GM06990 (cell line): ENCODE data around the gene PDGFC.

Experiments used
- DNase-seq: peaks from one replicate; pipeline ENCODE4 v3.0.0-alpha.2; 2011; ENCODE audit not compliant: insufficient read length; ENCODE audit errors: extremely low read depth
- H3K27me3 ChIP-seq: replicated peaks from 2 replicates; pipeline ENCODE4 v1.6.0; 2011; ENCODE audit warnings: low read length; ENCODE audit not compliant: control insufficient read depth, insufficient read depth
- H3K36me3 ChIP-seq: 2 replicates; pipeline ENCODE4 v1.5.1; 2011; ENCODE audit warnings: low read length; ENCODE audit not compliant: control insufficient read depth, insufficient read depth
- H3K4me3 ChIP-seq: replicated peaks from 2 replicates; pipeline ENCODE4 v1.5.1; 2011; ENCODE audit warnings: low read depth, mild to moderate bottlenecking, control low read depth, low read length
- TF ChIP-seq, protein P1 (sequence below): IDR thresholded peaks from 2 replicates; pipeline ENCODE4 v1.5.1; 2011; ENCODE audit warnings: low read length, control low read depth, mild to moderate bottlenecking, inconsistent platforms; ENCODE audit not compliant: insufficient read depth, poor library complexity, severe bottlenecking

PDGFC gene

DNA sequence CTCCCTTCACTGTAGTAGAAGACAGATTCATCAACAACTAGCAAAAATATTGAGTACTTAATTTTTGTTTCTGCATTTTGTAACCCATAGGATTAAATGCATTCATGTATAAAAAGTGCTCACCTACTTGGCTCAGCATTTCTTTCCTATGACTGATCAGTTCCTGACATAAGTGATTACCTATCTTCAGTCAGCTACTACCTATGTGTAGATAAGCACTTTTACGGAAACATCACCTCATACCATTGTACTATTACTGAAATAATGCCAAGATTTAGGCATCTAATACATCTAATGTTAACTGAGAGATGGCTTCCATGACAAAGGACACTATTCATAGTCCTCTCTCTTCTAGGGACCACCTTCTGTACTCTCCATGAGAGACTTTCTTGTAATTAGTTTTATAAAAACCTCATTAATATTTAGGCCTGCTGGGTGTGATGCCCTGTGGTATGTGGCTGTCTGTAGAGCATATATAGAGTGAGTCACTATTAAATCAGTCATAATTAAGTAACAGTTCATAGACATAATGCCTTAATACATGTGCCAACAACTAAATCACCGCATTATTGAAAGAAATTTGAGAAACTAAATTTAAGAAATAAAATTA lies 147.0 kb downstream of the PDGFC start:
- TF ChIP-seq, protein P1, sequence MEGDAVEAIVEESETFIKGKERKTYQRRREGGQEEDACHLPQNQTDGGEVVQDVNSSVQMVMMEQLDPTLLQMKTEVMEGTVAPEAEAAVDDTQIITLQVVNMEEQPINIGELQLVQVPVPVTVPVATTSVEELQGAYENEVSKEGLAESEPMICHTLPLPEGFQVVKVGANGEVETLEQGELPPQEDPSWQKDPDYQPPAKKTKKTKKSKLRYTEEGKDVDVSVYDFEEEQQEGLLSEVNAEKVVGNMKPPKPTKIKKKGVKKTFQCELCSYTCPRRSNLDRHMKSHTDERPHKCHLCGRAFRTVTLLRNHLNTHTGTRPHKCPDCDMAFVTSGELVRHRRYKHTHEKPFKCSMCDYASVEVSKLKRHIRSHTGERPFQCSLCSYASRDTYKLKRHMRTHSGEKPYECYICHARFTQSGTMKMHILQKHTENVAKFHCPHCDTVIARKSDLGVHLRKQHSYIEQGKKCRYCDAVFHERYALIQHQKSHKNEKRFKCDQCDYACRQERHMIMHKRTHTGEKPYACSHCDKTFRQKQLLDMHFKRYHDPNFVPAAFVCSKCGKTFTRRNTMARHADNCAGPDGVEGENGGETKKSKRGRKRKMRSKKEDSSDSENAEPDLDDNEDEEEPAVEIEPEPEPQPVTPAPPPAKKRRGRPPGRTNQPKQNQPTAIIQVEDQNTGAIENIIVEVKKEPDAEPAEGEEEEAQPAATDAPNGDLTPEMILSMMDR = no peak
- Histone ChIP-seq H3K27me3 (no peaks in the 10 kb centered on the region), H3K4me3 (no peak overlapping the region), H3K36me3 (no peaks in the 10 kb centered on the region)
- DNase-seq = no peak

DNA sequence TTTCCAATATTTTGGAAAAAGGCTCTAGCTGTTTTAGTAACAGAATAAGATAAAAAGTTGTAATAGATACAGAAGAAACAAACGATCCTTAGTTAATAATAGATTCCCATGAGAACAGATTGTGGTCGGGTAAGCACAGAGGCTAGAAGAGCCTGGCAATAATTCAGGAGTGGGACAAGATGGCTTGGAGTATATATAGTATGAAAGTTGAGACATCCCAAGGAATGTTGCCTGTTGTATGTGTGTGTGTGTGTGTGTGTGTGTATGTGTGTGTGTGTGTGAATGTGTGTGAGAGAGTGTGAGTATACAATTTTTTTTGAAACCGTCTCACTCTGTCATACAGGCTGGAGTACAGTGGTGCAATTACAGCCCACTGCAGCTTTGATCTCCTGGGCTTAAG lies 150.7 kb downstream of the PDGFC start:
- no peaks in the 10 kb centered on the region for H3K27me3 ChIP-seq
- TF ChIP-seq, protein P1 = no peak
- DNase-seq = no peak
- no peak overlapping the region for H3K4me3 ChIP-seq
- H3K36me3 ChIP-seq = no peaks in the 10 kb centered on the region

DNA sequence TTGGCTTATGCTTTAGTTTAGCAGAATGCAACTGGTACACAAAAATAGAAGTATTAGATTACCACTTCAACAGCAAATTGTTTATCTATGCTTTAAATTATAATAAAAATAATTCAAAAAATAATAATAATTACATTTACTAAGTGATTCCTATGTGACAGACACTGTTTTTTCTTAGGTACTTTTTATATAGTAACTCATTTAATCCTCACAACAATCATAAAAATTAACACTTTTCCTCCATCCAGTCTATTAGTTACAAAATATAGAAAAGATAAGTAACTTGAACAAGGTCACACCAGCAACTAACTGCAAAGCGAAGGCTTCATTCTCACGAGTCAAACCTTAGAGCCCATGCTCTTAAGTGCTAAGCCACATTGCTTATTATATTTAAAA lies 155.2 kb downstream of the PDGFC start:
- Histone ChIP-seq H3K27me3 (no peaks in the 10 kb centered on the region), H3K36me3 (no peaks in the 10 kb centered on the region), H3K4me3 (no peak overlapping the region)
- TF ChIP-seq, protein P1 = no peak
- no peak for DNase-seq

DNA sequence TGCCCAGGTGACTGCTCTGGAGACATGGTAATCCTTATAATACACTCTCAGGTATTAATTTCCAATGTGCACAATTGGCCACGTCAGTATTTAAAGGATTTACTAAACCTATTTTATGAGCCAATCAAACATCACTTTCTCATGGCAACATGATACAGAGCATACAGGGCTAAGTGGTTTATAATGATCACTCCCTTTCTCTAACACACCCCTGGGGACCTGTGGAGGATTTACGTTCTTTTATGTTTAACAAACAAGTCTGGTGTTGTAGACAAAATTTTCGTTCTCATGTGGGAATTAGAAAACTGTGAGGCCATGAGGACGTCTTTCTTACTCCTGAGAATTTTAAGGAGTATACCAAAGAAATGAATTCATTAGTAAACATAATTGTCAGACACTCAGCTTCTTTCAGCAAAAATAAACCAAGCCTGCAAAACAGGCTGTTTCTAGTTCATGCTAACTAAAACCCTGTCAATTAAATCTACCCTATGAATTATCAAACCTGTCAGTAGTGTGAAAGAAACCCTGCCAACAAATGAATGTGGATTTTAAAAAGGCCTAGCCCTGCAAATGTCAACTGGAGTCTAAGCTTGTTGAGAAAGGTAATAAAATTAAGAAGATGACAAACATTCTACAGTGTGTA lies 155.8 kb downstream of the PDGFC start:
- Histone ChIP-seq H3K4me3 (no peak overlapping the region), H3K36me3 (no peaks in the 10 kb centered on the region), H3K27me3 (no peaks in the 10 kb centered on the region)
- DNase-seq = no peak
- TF ChIP-seq, protein P1 = no peak

DNA sequence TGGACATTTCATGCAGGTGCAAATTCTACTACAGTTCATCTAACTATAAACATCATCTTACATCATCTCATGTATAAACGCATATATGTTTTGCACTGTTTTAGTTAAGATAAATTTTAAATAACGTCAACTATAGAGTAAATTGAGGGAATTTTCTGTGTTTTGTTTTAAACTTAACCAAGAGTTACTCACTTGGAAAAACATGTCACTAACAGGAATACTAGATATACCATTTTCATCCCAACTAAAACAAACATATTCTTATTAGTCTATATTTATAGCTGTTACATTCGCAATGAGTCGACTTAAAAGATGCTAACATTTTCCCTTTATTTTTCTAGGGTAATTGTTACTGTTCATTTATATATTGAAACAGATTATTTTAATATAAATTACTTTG lies 159.6 kb downstream of the PDGFC start:
- DNase-seq = no peak
- Histone ChIP-seq H3K4me3 (no peak overlapping the region), H3K27me3 (no peaks in the 10 kb centered on the region), H3K36me3 (no peaks in the 10 kb centered on the region)
- TF ChIP-seq, protein P1 = no peak

DNA sequence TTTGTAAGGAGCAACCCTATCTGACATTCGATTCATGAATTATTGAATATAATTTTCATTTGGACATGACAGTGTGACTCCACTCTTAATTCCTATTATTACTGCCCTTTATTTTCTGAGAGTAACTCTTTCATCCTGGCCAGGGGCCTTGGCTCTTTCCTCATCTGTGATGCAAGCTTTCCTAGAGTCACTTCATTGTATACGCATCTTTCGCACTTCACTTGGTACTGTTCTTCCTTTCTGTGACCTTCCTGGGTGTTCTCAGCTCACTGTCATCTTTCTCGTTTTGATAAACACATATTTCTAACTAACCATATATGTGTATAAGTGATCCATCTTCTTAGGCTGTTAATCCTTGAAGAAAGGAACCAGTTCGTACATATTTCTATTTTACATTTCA lies 160.3 kb downstream of the PDGFC start:
- DNase-seq = no peak
- Histone ChIP-seq H3K27me3 (no peaks in the 10 kb centered on the region), H3K36me3 (no peaks in the 10 kb centered on the region), H3K4me3 (no peak overlapping the region)
- TF ChIP-seq, protein P1 = no peak
